ENCODE measurements around the gene MACF1. TPM values are rescaled to one million over a fixed set of nuclear protein-coding genes. Genes with fewer than 3 reads are reported as not detected.

Gene MACF1
- total RNA-seq (2014; rRNA removed) = 103 and 146 TPM in 2 replicates
- percentile 84 among the genes with signal in this experiment for Bru-seq, nascent RNA
- percentile 83 among the genes with signal in this experiment for BruChase-seq, experiment 1, labeled RNA remaining after a 6-hour chase
- percentile 77 among the genes with signal in this experiment for BruChase-seq, experiment 2, labeled RNA remaining after a 2-hour chase
- long read RNA-seq, full-length matches to known transcripts = 2 of 43 reads
- long read RNA-seq, partial matches to known transcripts = 27 of 43 reads
- long read RNA-seq, other reads (novel, unspliced or antisense) = 14 of 43 reads

GRCh38 chr1:39204441-39205081 is at the start of gene MACF1:
TSS of gene MACF1 (plus strand) at chr1:39204695. CDS start at chr1:39205023, 328 bp downstream.
- Histone ChIP-seq H3K79me2 (ENCODE audit: low read length) (peaks cover 47% of the 10 kb centered on the region), H3K4me1 (ENCODE audit: insufficient read depth, low read length) (peaks cover 17% of the 10 kb centered on the region), H3K36me3 (ENCODE audit: low read depth, low read length) (no peaks in the 10 kb centered on the region), H3K9me3 (ENCODE audit: low read length) (no peaks in the 10 kb centered on the region), H3F3A (ENCODE audit: low read length, unreplicated experiment) (no peaks in the 10 kb centered on the region), H4K20me1 (ENCODE audit: low read length) (no peaks in the 10 kb centered on the region), H2AFZ (ENCODE audit: low read length) (no peak within 1 kb of the TSS), H3K27me3 (ENCODE audit: low read length) (no peaks in the 10 kb centered on the region), H3K27ac (ENCODE audit: low read length) (peak within 1 kb of the TSS; percentile 31), H3K4me3 (ENCODE audit: low read length) (no peak within 1 kb of the TSS), H3K4me2 (ENCODE audit: low read length) (peak within 1 kb of the TSS; percentile 43), H3K9ac (ENCODE audit: low read length) (peak within 1 kb of the TSS; percentile 7; the same call in 1 of the 2 replicates), H3K9me2 (replicated peaks; ENCODE audit: low read length) (no peaks in the 10 kb centered on the region)
- ChIA-PET CTCF (interaction anchor here (0.6 to 1.5 kb wide), 3 partner anchors 10 to 54 kb away, joined by 3 to 7 read pairs (median 4); no protein-coding TSS in a partner anchor), POLR2A (ENCODE audit: unreplicated experiment) (no interaction called here)
- BruUV-seq (replicated peaks) = no TSS peak
- DNase-seq = peak; percentile 42
- intact Hi-C loops (cut with micrococcal nuclease) = no loop called here
- TF ChIP-seq EZH2 (IDR thresholded peaks at IDR 0.05; ENCODE audit: low read length, unreplicated experiment) = no peak
- no peak for TF ChIP-seq EZH2phosphoT487 (IDR thresholded peaks at IDR 0.05; ENCODE audit: borderline replicate concordance, low read length)
- TF ChIP-seq CTCF (conservative IDR thresholded peaks at IDR 0.05; ENCODE audit: low read depth, low read length) = no peak
- ATAC-seq = peak; percentile 73

GRCh38 chr1:39157304-39157703 is 47.2 kb upstream of the MACF1 start:
- intact Hi-C loops (cut with micrococcal nuclease) = no loop called here
- H3F3A ChIP-seq (ENCODE audit: low read length, unreplicated experiment) = peaks cover 4% of the 10 kb centered on the region
- peaks cover 12% of the 10 kb centered on the region; the same call in 1 of the 2 replicates for H4K20me1 ChIP-seq (ENCODE audit: low read length)
- peaks cover 66% of the 10 kb centered on the region for H3K79me2 ChIP-seq (ENCODE audit: low read length)
- no peaks in the 10 kb centered on the region for H3K9me2 ChIP-seq (replicated peaks; ENCODE audit: low read length)
- ATAC-seq (no peak), DNase-seq (no peak)
- no peaks in the 10 kb centered on the region for H3K9me3 ChIP-seq (ENCODE audit: low read length)
- H3K36me3 ChIP-seq (ENCODE audit: low read depth, low read length) = no peaks in the 10 kb centered on the region
- CTCF ChIA-PET = no interaction called here
- peak overlapping the region; percentile 91 for H3K4me2 ChIP-seq (ENCODE audit: low read length)
- peaks cover 65% of the 10 kb centered on the region for H3K4me1 ChIP-seq (ENCODE audit: insufficient read depth, low read length)
- H3K27me3 ChIP-seq (ENCODE audit: low read length) = no peaks in the 10 kb centered on the region
- POLR2A ChIA-PET (ENCODE audit: unreplicated experiment) = no interaction called here
- no peak overlapping the region for H3K9ac ChIP-seq (ENCODE audit: low read length)
- peak overlapping the region; percentile 97; the same call in 1 of the 2 replicates for H3K27ac ChIP-seq (ENCODE audit: low read length)
- H2AFZ ChIP-seq (ENCODE audit: low read length) = no peak overlapping the region
- no TSS peak for BruUV-seq (replicated peaks)
- TF ChIP-seq EZH2 (IDR thresholded peaks at IDR 0.05; ENCODE audit: low read length, unreplicated experiment) (no peak), CTCF (conservative IDR thresholded peaks at IDR 0.05; ENCODE audit: low read depth, low read length) (no peak), EZH2phosphoT487 (IDR thresholded peaks at IDR 0.05; ENCODE audit: borderline replicate concordance, low read length) (no peak)
- 0 out of 2 replicates have a peak overlapping the region, but pooled peaks have one; percentile 61 for H3K4me3 ChIP-seq (ENCODE audit: low read length)

Measured in PC-3 (cell line).